Right cardiac atrium (tissue), 5 donors: Measurements from ENCODE around the gene CLIP2. TPM values are rescaled to one million over a fixed set of nuclear protein-coding genes. Genes with fewer than 3 reads are reported as not detected.
A peak's percentile ranks its signal among the peaks of the same experiment; 100 is the strongest.
"Not testable (repeated sequence)": the region's sequence is repeated elsewhere in the genome, so short reads cannot be mapped to it uniquely, and the experiment has no call there.

Experiments
- ATAC-seq, 2 donors: fragments of 200-7000 bp; cut with Tn5 transposase; one replicate each; pipeline versions ENCODE4 v1.8.0 to v1.9.1; 2020; ENCODE audit warnings: moderate library complexity in 2 of 2, mild to moderate bottlenecking in 1 of 2
- DNase-seq, 3 donors: peaks; one replicate each; pipeline ENCODE4 v3.0.0-alpha.2; 2020
- H3K27ac ChIP-seq: one replicate; pipeline ENCODE4 v1.5.1; 2013; ENCODE audit warnings: mild to moderate bottlenecking, low read length, control low read depth, moderate library complexity
- H3K27me3 ChIP-seq: one replicate; pipeline ENCODE4 v1.6.1; 2013; ENCODE audit not compliant: control insufficient read depth, insufficient read depth
- H3K4me1 ChIP-seq: one replicate; pipeline ENCODE4 v1.6.1; 2013; ENCODE audit warnings: low read length; ENCODE audit not compliant: control insufficient read depth, insufficient read depth
- H3K4me3 ChIP-seq: one replicate; pipeline ENCODE4 v1.5.1; 2013; ENCODE audit warnings: low read length, control low read depth
- H3K9me3 ChIP-seq: one replicate; pipeline ENCODE4 v1.6.1; 2013; ENCODE audit warnings: low read length; ENCODE audit not compliant: control insufficient read depth
- WGBS: extraction: QIAGEN DNeasy Blood & Tissue Kit; methylation state at CpG from one replicate; pipeline ENCODE4 v1.1.7; 2013; 5-methylcytosine and 5-hydroxymethylcytosine counted together
- intact Hi-C, 4 donors: fragments of 100-400 bp; cut with DNase I; formaldehyde crosslinking; loops; one replicate each; pipeline versions ENCODE4 v1.11.0 to v1.14.0; 2022 to 2023
- polyA plus RNA-seq: library from polyadenylated mRNA; stranded (reverse); fragments of 200-250 nt; gene quantifications from one replicate; pipeline ENCODE4 v1.2.3, GENCODE V29; 2013
- total RNA-seq, 4 donors: library from RNA; stranded (reverse); fragmentation: NEBNext Ultra II Directional; extraction: Animal tissue kit (Norgen Biotek cat#: 25700); gene quantifications; one replicate each; pipeline ENCODE4 v1.2.1, GENCODE V29; 2021
- donor health status: healthy with polysubstance abuse.
- donor health status: DM: no; HTN: yes; CAD: no.
- donor health status: DM: no; HTN: no; CAD: no.
- donor health status: DM: no; HTN: yes; CAD: no; lungs with severe emphysema.
- donor health status: DM: yes; HTN: yes; CAD: no.

Gene CLIP2
- total and polyA plus RNA-seq, 5 donors: 6.3 to 9.4 (median 8.7) TPM

GRCh38 chr7:74418538-74418937, 129.3 kb downstream of the CLIP2 start:
- Histone ChIP-seq H3K9me3 (no peaks in the 10 kb centered on the region), H3K4me1 (no peaks in the 10 kb centered on the region), H3K4me3 (no peak overlapping the region), H3K27ac (no peak overlapping the region), H3K27me3 (no peaks in the 10 kb centered on the region)
- DNase-seq (no peak), ATAC-seq (no peak)
- intact Hi-C loops: loop anchor here in 2 of 4 donors (5.0 to 10.0 kb wide), 3 partner anchors 149 to 626 kb away; partner anchors contain the start of gene GTF2I (in 1 of the 2)
- WGBS: 81% methylated on average over 10 of the region's 10 CpGs

DNA sequence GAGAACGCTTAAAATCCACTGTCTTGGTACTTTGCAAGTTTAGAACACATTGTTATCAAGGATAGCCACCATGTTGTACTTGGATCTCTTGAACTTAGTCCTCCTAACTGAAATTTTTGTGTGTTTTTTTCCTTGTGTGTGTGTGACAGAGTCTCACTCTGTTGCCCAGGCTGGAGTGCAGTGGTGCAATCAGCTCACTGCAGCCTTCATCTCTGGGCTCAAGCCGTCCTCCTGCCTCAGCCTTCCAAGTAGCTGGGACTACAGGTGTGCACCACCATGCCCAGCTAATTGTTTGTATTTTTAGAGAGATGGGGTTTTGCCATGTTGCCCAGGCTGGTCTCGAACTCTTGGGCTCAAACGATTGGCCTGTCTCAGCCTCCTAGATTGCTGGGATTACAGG, 130.0 kb downstream of the CLIP2 start:
- H3K9me3 ChIP-seq, H3K4me3 ChIP-seq, H3K27ac ChIP-seq, ATAC-seq, DNase-seq, H3K27me3 ChIP-seq, H3K4me1 ChIP-seq: not testable (repeated sequence)
- 46% methylated on average over 4 of the region's 4 CpGs for WGBS
- intact Hi-C loops: loop anchor here in 2 of 4 donors (5.0 to 10.0 kb wide), 3 partner anchors 148 to 626 kb away; partner anchors contain the start of gene GTF2I (in 1 of the 2)

- Histone ChIP-seq H3K9me3 (no peaks in the 10 kb centered on the region), H3K27me3 (no peaks in the 10 kb centered on the region), H3K4me1 (no peaks in the 10 kb centered on the region), H3K27ac (no peak overlapping the region), H3K4me3 (no peak overlapping the region)
- no peak for ATAC-seq
- WGBS: 88% methylated on average over 4 of the region's 4 CpGs
- intact Hi-C loops: no loop called here
- no peak for DNase-seq
Observed at GRCh38 chr7:74420006-74420405, 130.8 kb downstream of the CLIP2 start.

- Histone ChIP-seq H3K4me1 (no peaks in the 10 kb centered on the region), H3K27ac (no peak overlapping the region), H3K9me3 (no peaks in the 10 kb centered on the region), H3K27me3 (no peaks in the 10 kb centered on the region), H3K4me3 (no peak overlapping the region)
- intact Hi-C loops: no loop called here
- WGBS: 85% methylated on average over 10 of the region's 10 CpGs
- ATAC-seq (no peak), DNase-seq (no peak)
Observed at GRCh38 chr7:74424291-74424880, 135.2 kb downstream of the CLIP2 start.

DNA sequence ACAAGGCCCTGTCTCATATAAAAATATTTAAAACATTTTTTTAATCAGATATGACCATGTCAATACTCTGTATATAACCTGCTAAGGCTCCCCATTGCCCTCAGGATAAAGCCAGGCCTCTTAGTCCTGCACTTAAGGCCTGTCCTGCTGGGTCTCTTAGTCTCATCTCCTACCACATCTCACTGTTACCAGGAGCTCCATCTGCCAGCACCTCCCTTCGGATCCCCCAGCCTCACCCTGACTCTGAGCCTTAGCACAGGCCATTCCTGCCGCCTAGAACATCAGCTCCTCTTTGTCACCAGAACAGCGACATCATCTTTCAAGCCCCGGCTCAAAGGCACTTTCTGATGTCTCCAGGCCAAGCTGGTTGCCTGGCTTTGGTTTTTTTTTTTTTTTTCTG, 138.8 kb downstream of the CLIP2 start:
- Histone ChIP-seq H3K9me3 (no peaks in the 10 kb centered on the region), H3K4me3 (no peak overlapping the region), H3K27me3 (no peaks in the 10 kb centered on the region), H3K4me1 (no peaks in the 10 kb centered on the region), H3K27ac (no peak overlapping the region)
- intact Hi-C loops: no loop called here
- ATAC-seq (no peak), DNase-seq (no peak)
- 90% methylated on average over 4 of the region's 4 CpGs for WGBS

- ATAC-seq (no peak), DNase-seq (no peak)
- H3K4me3 ChIP-seq: no peak overlapping the region
- H3K4me1 ChIP-seq: no peaks in the 10 kb centered on the region
- no peak overlapping the region for H3K27ac ChIP-seq
- H3K27me3 ChIP-seq: no peaks in the 10 kb centered on the region
- H3K9me3 ChIP-seq: no peaks in the 10 kb centered on the region
- WGBS: 44% methylated on average over 17 of the region's 17 CpGs
- intact Hi-C loops: no loop called here
Observed at GRCh38 chr7:74429153-74429747, 140.0 kb downstream of the CLIP2 start.

- H3K27me3 ChIP-seq, ATAC-seq, intact Hi-C loops, H3K4me1 ChIP-seq, H3K9me3 ChIP-seq, H3K27ac ChIP-seq, H3K4me3 ChIP-seq, DNase-seq: not testable (repeated sequence)
- WGBS: 82% methylated on average over 9 of the region's 9 CpGs
Observed at GRCh38 chr7:74430409-74430808, 141.2 kb downstream of the CLIP2 start.

GRCh38 chr7:74430961-74431466, 141.8 kb downstream of the CLIP2 start:
- intact Hi-C loops: no loop called here
- DNase-seq: peak in 1 of 3 donors; percentile 25
- H3K27ac ChIP-seq: no peak overlapping the region
- ATAC-seq: peak; percentile 65 to 67
- H3K4me3 ChIP-seq: no peak overlapping the region
- H3K9me3 ChIP-seq: no peaks in the 10 kb centered on the region
- WGBS: 52% methylated on average over 12 of the region's 12 CpGs
- no peaks in the 10 kb centered on the region for H3K4me1 ChIP-seq
- H3K27me3 ChIP-seq: no peaks in the 10 kb centered on the region

DNA sequence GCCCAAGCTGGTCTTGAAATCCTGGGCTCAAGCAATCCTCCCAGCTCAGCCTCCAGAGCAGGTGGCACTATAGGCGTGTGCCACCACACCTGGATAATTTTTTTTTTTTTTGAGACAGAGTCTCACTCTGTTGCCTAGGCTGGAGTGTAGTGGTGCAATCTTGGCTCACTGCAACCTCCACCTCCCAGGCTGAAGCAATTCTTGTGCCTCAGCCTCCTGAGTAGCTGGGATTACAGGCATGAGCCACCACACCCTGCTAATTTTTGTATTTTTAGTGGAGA, 148.0 kb downstream of the CLIP2 start:
- 95% methylated on average over 1 of the region's 1 CpG for WGBS
- H3K27me3 ChIP-seq, H3K4me1 ChIP-seq, ATAC-seq, H3K9me3 ChIP-seq, H3K4me3 ChIP-seq, intact Hi-C loops, DNase-seq, H3K27ac ChIP-seq: not testable (repeated sequence)

DNA sequence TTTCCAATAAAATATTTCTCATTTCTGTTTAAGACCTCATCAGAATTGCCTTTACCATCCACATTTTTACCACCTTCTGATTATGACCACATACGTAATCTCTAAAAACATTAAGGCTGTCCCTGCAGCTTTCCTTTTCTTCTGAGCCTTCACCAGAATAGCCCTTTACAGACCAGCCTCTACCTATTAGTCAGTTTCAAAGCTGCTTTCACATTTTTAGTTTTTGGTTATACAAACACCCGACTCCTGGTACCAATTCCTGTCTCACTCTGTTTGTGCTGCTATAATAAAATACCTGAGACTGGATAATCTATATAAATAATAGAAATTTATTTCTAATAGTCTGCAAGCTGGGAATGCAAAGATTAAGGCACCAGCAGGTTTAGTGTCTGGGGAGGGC, 149.1 kb downstream of the CLIP2 start:
- Histone ChIP-seq H3K9me3 (no peaks in the 10 kb centered on the region), H3K4me1 (no peaks in the 10 kb centered on the region), H3K27me3 (no peaks in the 10 kb centered on the region), H3K4me3 (no peak overlapping the region), H3K27ac (no peak overlapping the region)
- intact Hi-C loops: no loop called here
- DNase-seq (no peak), ATAC-seq (no peak)
- 99% methylated on average over 2 of the region's 2 CpGs for WGBS

DNA sequence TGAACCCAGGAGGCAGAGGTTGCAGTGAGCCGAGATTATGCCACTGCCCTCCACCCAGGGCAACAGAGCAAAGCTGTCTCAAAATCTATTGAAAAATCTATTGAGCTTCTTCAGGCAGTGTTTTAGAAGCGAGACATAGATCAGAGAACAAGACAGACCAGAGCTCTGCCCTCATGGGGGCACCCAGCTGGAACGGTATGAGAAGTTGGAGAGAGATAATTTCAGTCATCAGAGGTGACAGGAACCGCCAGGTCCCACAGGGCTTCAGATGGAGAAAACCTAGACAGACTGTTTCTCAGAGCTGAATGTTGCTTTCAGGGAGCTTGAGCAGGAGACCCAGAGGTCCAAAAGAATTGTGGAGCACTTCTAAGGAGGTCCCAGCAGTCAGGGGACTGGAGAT, 150.3 kb downstream of the CLIP2 start:
- Histone ChIP-seq H3K27ac (no peak overlapping the region), H3K27me3 (no peaks in the 10 kb centered on the region), H3K4me1 (no peaks in the 10 kb centered on the region), H3K4me3 (no peak overlapping the region), H3K9me3 (no peaks in the 10 kb centered on the region)
- WGBS: 91% methylated on average over 4 of the region's 4 CpGs
- intact Hi-C loops: no loop called here
- no peak for ATAC-seq
- peak in 1 of 3 donors; percentile 5 for DNase-seq
